Measurements from ENCODE around the gene CDH4.

Gene CDH4

DNA sequence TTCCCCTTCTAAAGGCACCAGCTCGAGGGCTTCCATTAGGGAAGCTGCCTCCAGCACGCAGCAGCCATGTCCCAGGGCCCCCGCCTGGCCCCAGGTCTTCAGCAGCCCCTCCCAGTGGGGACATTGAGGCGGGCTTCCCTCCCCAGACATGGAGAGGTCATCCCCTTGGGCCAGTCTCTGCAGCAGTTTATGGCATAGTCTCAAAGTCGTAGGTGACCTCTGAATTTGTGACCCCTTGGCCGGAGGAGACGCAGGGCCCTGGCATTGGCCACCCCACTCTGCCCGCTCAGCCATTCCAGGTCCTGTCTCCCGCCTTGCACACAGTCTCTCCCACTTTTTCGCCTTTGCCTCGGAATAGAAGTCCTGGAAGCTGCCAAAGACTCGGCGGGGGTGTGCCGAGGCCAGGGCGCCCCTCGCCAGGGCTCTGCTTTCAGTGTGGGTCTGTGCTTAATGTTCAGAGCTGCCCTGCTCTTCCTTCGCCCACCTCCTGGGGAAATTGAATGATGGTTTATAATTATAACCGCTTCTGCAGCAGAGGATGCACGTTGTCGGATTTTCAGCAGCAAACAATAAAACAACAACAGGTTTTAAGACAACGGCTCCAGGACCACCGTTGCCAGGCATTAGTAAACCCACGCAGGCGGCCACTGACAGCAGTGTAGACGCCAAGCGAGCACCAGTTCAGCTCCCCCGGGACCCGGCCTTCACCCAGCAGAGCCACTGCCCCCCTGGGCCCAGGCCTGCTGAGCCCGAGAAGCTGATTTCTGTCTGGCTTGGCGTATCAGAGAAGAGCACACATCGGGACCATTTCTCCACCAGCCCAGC lies 626.6 kb downstream of the CDH4 start:
- no peak for DNase-seq (ENCODE audit: low read depth, low spot score)
- TF ChIP-seq, protein P1, sequence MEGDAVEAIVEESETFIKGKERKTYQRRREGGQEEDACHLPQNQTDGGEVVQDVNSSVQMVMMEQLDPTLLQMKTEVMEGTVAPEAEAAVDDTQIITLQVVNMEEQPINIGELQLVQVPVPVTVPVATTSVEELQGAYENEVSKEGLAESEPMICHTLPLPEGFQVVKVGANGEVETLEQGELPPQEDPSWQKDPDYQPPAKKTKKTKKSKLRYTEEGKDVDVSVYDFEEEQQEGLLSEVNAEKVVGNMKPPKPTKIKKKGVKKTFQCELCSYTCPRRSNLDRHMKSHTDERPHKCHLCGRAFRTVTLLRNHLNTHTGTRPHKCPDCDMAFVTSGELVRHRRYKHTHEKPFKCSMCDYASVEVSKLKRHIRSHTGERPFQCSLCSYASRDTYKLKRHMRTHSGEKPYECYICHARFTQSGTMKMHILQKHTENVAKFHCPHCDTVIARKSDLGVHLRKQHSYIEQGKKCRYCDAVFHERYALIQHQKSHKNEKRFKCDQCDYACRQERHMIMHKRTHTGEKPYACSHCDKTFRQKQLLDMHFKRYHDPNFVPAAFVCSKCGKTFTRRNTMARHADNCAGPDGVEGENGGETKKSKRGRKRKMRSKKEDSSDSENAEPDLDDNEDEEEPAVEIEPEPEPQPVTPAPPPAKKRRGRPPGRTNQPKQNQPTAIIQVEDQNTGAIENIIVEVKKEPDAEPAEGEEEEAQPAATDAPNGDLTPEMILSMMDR (IDR thresholded peaks at IDR 0.05; ENCODE audit: insufficient read depth, low read length, missing control alignments): no peak
- H3K4me3 ChIP-seq (ENCODE audit: low read depth, low read length): no peak overlapping the region
- CTCF ChIA-PET: interaction anchor here (0.9 to 5.0 kb wide), 3 partner anchors 8 to 616 kb away, joined by 3 to 28 read pairs (median 3); no protein-coding TSS in a partner anchor
- POLR2A ChIA-PET: no interaction called here

DNA sequence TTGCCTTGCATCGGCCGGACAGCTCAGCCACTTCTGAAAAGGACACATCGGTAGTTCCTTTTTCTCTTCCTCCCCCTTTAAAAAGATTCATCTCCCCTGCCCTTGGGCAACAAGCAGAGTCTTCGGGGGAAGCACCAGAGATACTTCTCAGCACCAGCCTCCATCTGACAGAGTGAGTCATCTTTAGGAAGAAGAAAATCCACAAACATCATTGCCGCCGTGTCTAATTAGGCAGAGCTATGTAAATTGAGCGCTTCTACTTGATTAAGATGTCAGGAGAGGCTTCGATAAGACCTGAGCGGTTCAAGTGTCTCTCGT lies 627.2 kb downstream of the CDH4 start:
- TF ChIP-seq, protein P1 (IDR thresholded peaks at IDR 0.05; ENCODE audit: insufficient read depth, low read length, missing control alignments): no peak
- no peak for DNase-seq (ENCODE audit: low read depth, low spot score)
- CTCF ChIA-PET: interaction anchor here (0.9 to 5.0 kb wide), 3 partner anchors 8 to 616 kb away, joined by 3 to 28 read pairs (median 3); no protein-coding TSS in a partner anchor
- H3K4me3 ChIP-seq (ENCODE audit: low read depth, low read length): no peak overlapping the region
- POLR2A ChIA-PET: no interaction called here

DNA sequence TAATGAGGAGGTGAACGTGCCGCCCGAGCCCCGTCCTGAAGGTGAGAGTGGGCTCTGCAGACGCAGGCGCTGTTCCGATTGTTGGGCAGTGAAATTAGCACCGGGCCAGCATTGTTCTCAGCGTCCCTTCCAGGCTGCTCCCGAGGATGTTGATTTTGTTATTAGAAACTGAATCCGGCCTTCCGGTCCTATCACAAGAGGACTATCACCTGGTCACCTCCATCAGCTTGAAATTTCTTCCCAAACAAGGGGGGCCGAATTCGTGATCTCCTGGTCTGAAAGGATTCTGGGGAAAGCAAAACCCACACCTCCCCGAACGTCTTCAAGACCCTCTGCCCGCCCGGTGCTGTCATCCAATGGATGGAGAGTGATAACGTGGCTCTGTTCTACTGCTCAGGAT lies 627.6 kb downstream of the CDH4 start:
- H3K4me3 ChIP-seq (ENCODE audit: low read depth, low read length): no peak overlapping the region
- DNase-seq (ENCODE audit: low read depth, low spot score): no peak
- ChIA-PET CTCF (interaction anchor here (0.9 to 5.0 kb wide), 3 partner anchors 7 to 617 kb away, joined by 3 to 28 read pairs (median 3); no protein-coding TSS in a partner anchor), POLR2A (no interaction called here)
- TF ChIP-seq, protein P1 (IDR thresholded peaks at IDR 0.05; ENCODE audit: insufficient read depth, low read length, missing control alignments): no peak

DNA sequence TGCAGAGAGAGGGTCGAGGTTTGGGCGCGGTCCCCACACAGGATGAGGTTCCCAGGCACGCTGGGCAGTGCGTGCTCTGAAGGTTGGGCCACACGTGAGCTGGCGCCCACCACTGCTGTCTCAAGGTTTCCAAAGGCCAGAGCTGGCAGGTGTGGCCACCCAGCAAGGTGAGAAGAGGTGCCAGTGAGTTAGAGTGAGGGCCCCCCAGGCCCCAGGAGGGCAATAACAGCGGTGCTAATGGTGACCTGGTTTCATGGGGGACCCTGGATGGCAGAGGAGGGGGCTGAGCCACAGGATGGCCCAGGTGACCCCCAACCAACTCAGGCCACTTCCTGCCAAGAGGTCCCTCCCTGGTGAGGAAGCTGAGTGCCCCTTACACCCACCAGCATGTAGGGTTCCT lies 628.6 kb downstream of the CDH4 start:
- CTCF ChIA-PET: no interaction called here
- POLR2A ChIA-PET: no interaction called here
- no peak for DNase-seq (ENCODE audit: low read depth, low spot score)
- no peak overlapping the region for H3K4me3 ChIP-seq (ENCODE audit: low read depth, low read length)
- TF ChIP-seq, protein P1 (IDR thresholded peaks at IDR 0.05; ENCODE audit: insufficient read depth, low read length, missing control alignments): no peak

GRCh38 chr20:61881416-61881815 lies 629.4 kb downstream of the CDH4 start:
- DNase-seq (ENCODE audit: low read depth, low spot score): no peak
- TF ChIP-seq, protein P1 (IDR thresholded peaks at IDR 0.05; ENCODE audit: insufficient read depth, low read length, missing control alignments): no peak
- POLR2A ChIA-PET: no interaction called here
- no peak overlapping the region for H3K4me3 ChIP-seq (ENCODE audit: low read depth, low read length)
- CTCF ChIA-PET: no interaction called here

DNA sequence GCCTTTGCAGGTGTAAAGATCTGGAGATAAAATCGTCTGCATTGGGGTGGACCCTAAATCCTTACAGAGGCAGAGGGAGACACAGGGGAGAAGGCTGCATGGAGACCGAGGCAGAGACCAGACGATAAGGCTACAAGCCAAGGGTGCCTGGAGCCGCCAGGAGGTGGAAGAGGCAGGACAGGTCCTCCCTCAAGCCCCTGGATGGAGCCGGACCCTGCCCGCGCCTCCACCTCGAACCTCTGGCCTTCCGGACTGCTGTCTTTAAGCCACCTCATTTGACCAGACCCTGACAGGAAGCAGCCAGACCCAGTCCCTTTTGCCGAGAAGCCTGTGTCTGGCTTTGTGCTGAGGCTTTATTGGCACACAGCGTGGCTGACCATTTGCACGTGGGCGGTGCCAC lies 629.8 kb downstream of the CDH4 start:
- CTCF ChIA-PET: no interaction called here
- POLR2A ChIA-PET: no interaction called here
- DNase-seq (ENCODE audit: low read depth, low spot score): no peak
- TF ChIP-seq, protein P1 (IDR thresholded peaks at IDR 0.05; ENCODE audit: insufficient read depth, low read length, missing control alignments): no peak
- no peak overlapping the region for H3K4me3 ChIP-seq (ENCODE audit: low read depth, low read length)

Data from AG04449 (cell line).